Measurements from ENCODE around the gene RETREG2. TPM values are rescaled to one million over a fixed set of nuclear protein-coding genes. Genes with fewer than 3 reads are reported as not detected.

Gene RETREG2
- total RNA-seq, 1 experiment from 2014 or later = 63.7 TPM

DNA sequence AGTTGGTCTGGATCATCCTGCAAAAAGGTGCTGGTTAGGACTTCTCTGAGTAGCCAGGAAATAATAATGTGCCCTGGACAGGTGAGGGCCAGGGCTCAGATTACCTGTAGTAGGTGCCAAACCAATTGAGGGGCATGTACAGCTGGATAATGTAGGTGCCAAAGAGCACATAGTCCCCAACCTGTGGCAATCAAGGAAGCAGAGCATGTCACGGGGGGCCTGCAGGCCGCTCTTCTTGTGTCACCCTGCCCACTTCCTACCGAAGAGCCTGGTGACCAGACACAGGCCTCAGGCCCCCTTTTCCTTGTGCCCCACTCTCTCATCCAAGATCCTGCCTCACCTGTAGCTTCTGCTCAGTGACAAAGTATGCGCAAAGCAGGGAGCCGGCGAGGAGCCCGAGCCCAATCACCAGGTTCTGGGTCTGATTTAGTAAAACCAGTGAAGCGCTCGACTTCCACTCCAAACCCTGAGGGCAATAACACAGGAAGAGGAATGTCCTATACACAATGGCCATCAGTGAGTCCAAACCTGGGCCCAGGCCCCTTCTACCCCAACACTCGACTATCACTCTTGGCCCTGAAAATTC, 35.5 kb downstream of the RETREG2 start:
- CTCF ChIA-PET = no interaction called here
- RAD21 ChIA-PET (ENCODE audit: low non-redundant PET in 1 of 2, low total read pairs in 2 of 2, uncharacterized antibody in 2 of 2, unreplicated experiment in 2 of 2) = no interaction called here
- Histone ChIP-seq H3K27ac (ENCODE audit: low read depth, low read length) (no peak overlapping the region), H3K4me1 (ENCODE audit: control insufficient read depth in 1 of 2, insufficient read depth in 2 of 2, low read length in 2 of 2) (peaks cover 4 to 25% of the 10 kb centered on the region in 2 experiments; a peak in 3 of 4 replicates), H3K4me3 (replicated peaks in 1 of 2; ENCODE audit: low read depth in 1 of 2, low read length in 2 of 2) (no peak overlapping the region), H3K9me2 (ENCODE audit: insufficient read depth) (no peaks in the 10 kb centered on the region), H3K9ac (ENCODE audit: low read length) (no peak overlapping the region), H3K9me3 (ENCODE audit: control insufficient read depth in 1 of 2, insufficient read depth in 1 of 2, low read depth in 1 of 2, low read length in 2 of 2) (no peaks in the 10 kb centered on the region), H2AFZ (ENCODE audit: low read depth, low read length, poor library complexity, severe bottlenecking) (no peak overlapping the region), H3K27me3 (ENCODE audit: insufficient read depth, low read length) (no peaks in the 10 kb centered on the region), H3K36me3 (ENCODE audit: control insufficient read depth in 1 of 2, insufficient read depth in 2 of 2, low read length in 2 of 2) (peaks cover 8 to 22% of the 10 kb centered on the region in 2 experiments; a peak in 3 of 4 replicates), H3K4me2 (ENCODE audit: low read length) (no peak overlapping the region), H3K79me2 (ENCODE audit: insufficient read depth, low read length) (no peaks in the 10 kb centered on the region), H4K20me1 (ENCODE audit: insufficient read depth) (no peaks in the 10 kb centered on the region)
- BruUV-seq (replicated peaks) = no TSS peak
- intact Hi-C loops (cut with micrococcal nuclease) = no loop called here
- no peak for ATAC-seq
- no peak for DNase-seq (ENCODE audit: low read depth, low spot score)
- TF ChIP-seq EZH2 (IDR thresholded peaks at IDR 0.05) (no peak), FOSL1 (IDR thresholded peaks at IDR 0.05; ENCODE audit: low read depth) (no peak), YY1 (IDR thresholded peaks at IDR 0.05; ENCODE audit: extremely low read depth, insufficient replicate concordance, low read depth, low read length) (no peak), SIN3A (IDR thresholded peaks at IDR 0.05; ENCODE audit: low read depth) (no peak), POLR2A (IDR thresholded peaks at IDR 0.05; ENCODE audit: borderline replicate concordance, extremely low read depth, insufficient read depth, insufficient read length) (no peak), ZFX (IDR thresholded peaks at IDR 0.05) (no peak), EZH2phosphoT487 (IDR thresholded peaks at IDR 0.05; ENCODE audit: borderline replicate concordance) (no peak), SP1 (IDR thresholded peaks at IDR 0.05; ENCODE audit: low read depth) (no peak), CBX3 (IDR thresholded peaks at IDR 0.05; ENCODE audit: low read depth) (no peak), RAD21 (IDR thresholded peaks at IDR 0.05; ENCODE audit: low read depth) (no peak), TCF7L2 (IDR thresholded peaks at IDR 0.05; ENCODE audit: borderline replicate concordance, extremely low read depth, insufficient read depth, insufficient read length) (no peak)
- TF ChIP-seq, protein P1, sequence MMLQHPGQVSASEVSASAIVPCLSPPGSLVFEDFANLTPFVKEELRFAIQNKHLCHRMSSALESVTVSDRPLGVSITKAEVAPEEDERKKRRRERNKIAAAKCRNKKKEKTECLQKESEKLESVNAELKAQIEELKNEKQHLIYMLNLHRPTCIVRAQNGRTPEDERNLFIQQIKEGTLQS (IDR thresholded peaks at IDR 0.05) = no peak
- TF ChIP-seq, protein P2, sequence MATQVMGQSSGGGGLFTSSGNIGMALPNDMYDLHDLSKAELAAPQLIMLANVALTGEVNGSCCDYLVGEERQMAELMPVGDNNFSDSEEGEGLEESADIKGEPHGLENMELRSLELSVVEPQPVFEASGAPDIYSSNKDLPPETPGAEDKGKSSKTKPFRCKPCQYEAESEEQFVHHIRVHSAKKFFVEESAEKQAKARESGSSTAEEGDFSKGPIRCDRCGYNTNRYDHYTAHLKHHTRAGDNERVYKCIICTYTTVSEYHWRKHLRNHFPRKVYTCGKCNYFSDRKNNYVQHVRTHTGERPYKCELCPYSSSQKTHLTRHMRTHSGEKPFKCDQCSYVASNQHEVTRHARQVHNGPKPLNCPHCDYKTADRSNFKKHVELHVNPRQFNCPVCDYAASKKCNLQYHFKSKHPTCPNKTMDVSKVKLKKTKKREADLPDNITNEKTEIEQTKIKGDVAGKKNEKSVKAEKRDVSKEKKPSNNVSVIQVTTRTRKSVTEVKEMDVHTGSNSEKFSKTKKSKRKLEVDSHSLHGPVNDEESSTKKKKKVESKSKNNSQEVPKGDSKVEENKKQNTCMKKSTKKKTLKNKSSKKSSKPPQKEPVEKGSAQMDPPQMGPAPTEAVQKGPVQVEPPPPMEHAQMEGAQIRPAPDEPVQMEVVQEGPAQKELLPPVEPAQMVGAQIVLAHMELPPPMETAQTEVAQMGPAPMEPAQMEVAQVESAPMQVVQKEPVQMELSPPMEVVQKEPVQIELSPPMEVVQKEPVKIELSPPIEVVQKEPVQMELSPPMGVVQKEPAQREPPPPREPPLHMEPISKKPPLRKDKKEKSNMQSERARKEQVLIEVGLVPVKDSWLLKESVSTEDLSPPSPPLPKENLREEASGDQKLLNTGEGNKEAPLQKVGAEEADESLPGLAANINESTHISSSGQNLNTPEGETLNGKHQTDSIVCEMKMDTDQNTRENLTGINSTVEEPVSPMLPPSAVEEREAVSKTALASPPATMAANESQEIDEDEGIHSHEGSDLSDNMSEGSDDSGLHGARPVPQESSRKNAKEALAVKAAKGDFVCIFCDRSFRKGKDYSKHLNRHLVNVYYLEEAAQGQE (IDR thresholded peaks at IDR 0.05; ENCODE audit: low read depth) = no peak
- TF ChIP-seq, protein P3, sequence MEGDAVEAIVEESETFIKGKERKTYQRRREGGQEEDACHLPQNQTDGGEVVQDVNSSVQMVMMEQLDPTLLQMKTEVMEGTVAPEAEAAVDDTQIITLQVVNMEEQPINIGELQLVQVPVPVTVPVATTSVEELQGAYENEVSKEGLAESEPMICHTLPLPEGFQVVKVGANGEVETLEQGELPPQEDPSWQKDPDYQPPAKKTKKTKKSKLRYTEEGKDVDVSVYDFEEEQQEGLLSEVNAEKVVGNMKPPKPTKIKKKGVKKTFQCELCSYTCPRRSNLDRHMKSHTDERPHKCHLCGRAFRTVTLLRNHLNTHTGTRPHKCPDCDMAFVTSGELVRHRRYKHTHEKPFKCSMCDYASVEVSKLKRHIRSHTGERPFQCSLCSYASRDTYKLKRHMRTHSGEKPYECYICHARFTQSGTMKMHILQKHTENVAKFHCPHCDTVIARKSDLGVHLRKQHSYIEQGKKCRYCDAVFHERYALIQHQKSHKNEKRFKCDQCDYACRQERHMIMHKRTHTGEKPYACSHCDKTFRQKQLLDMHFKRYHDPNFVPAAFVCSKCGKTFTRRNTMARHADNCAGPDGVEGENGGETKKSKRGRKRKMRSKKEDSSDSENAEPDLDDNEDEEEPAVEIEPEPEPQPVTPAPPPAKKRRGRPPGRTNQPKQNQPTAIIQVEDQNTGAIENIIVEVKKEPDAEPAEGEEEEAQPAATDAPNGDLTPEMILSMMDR (IDR thresholded peaks at IDR 0.05 in 2 of 3, conservative IDR thresholded peaks at IDR 0.05 in 1 of 3; ENCODE audit: borderline replicate concordance in 1 of 3, insufficient read depth in 1 of 3, low read depth in 2 of 3, low read length in 2 of 3) = no peak
- TF ChIP-seq, protein P4, sequence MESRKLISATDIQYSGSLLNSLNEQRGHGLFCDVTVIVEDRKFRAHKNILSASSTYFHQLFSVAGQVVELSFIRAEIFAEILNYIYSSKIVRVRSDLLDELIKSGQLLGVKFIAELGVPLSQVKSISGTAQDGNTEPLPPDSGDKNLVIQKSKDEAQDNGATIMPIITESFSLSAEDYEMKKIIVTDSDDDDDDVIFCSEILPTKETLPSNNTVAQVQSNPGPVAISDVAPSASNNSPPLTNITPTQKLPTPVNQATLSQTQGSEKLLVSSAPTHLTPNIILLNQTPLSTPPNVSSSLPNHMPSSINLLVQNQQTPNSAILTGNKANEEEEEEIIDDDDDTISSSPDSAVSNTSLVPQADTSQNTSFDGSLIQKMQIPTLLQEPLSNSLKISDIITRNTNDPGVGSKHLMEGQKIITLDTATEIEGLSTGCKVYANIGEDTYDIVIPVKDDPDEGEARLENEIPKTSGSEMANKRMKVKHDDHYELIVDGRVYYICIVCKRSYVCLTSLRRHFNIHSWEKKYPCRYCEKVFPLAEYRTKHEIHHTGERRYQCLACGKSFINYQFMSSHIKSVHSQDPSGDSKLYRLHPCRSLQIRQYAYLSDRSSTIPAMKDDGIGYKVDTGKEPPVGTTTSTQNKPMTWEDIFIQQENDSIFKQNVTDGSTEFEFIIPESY (IDR thresholded peaks at IDR 0.05; ENCODE audit: extremely low read depth, insufficient replicate concordance, low read length) = no peak
- POLR2A ChIA-PET = no interaction called here

Measured in HCT116 (cell line).